Measurements from ENCODE around the gene SH3YL1. TPM values are rescaled to one million over a fixed set of nuclear protein-coding genes. Genes with fewer than 3 reads are reported as not detected.

The SH3YL1 gene
- total RNA-seq, 1 donor from 2014 or later = 27.3 TPM

GRCh38 chr2:278312-278926, 14.6 kb upstream of the SH3YL1 start:
- Mint-ChIP-seq H3K4me1 (ENCODE audit: low read depth, unreplicated experiment) (peaks cover 1% of the 10 kb centered on the region), H3K36me3 (ENCODE audit: low read depth, unreplicated experiment) (peaks cover 13% of the 10 kb centered on the region), H3K4me3 (ENCODE audit: unreplicated experiment) (no peak overlapping the region), H3K9me3 (ENCODE audit: unreplicated experiment) (no peaks in the 10 kb centered on the region), H3K27ac (ENCODE audit: unreplicated experiment) (no peak overlapping the region), H3K27me3 (ENCODE audit: low read depth, unreplicated experiment) (no peaks in the 10 kb centered on the region)
- H3K36me3 ChIP-seq (ENCODE audit: insufficient read depth, low read length) = peaks cover 45% of the 10 kb centered on the region
- no peak overlapping the region for H3K4me3 ChIP-seq (ENCODE audit: insufficient read depth, low read depth, low read length)
- no peaks in the 10 kb centered on the region for H3K4me1 ChIP-seq (ENCODE audit: insufficient read depth, low read length)
- DNase-seq (ENCODE audit: low read depth) (no peak), FAIRE-seq (no peak)
- TF ChIP-seq CTCF (IDR thresholded peaks at IDR 0.05; ENCODE audit: insufficient read depth, low read depth, low read length) = no peak
- no peak for TF ChIP-seq EZH2 (IDR thresholded peaks at IDR 0.05; ENCODE audit: insufficient read depth, low read length)
- H3K9me3 ChIP-seq (ENCODE audit: insufficient read depth, low read depth, low read length) = no peaks in the 10 kb centered on the region
- H2AFZ ChIP-seq (ENCODE audit: low read depth, low read length) = no peak overlapping the region
- H4K20me1 ChIP-seq (ENCODE audit: insufficient read depth, low read length) = peaks cover 38% of the 10 kb centered on the region
- H3K9ac ChIP-seq (ENCODE audit: low read length) = no peak overlapping the region
- no peak overlapping the region for H3K27ac ChIP-seq (ENCODE audit: low read depth, low read length)
- no peak overlapping the region for H3K4me2 ChIP-seq (ENCODE audit: low read length)
- H3K27me3 ChIP-seq (ENCODE audit: insufficient read depth, low read length) = no peaks in the 10 kb centered on the region
- H3K79me2 ChIP-seq (ENCODE audit: insufficient read depth, low read length) = peaks cover 37% of the 10 kb centered on the region

DNA sequence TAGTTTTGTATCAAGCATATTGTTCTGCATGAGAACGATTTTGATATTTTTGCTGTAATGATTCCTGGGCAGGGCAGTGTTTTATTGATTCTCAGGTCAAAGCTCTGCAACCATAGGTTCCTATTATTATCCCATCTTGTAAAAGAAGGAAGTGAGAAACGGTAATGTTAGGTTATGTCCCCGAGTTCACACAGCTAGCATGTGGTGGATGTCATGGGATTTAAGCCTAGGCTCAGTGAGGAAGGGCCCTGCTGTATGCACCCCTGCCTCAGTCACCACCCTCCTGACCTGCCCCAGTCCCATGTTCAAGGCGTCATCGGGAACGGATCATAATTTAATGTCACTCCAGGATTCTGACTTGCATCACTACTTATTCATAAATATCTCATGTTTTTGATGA, 11.6 kb upstream of the SH3YL1 start:
- H3K79me2 ChIP-seq (ENCODE audit: insufficient read depth, low read length) = peaks cover 66% of the 10 kb centered on the region
- H3K36me3 ChIP-seq (ENCODE audit: insufficient read depth, low read length) = peaks cover 44% of the 10 kb centered on the region
- Mint-ChIP-seq H3K27ac (ENCODE audit: unreplicated experiment) (no peak overlapping the region), H3K27me3 (ENCODE audit: low read depth, unreplicated experiment) (no peaks in the 10 kb centered on the region), H3K9me3 (ENCODE audit: unreplicated experiment) (no peaks in the 10 kb centered on the region), H3K4me1 (ENCODE audit: low read depth, unreplicated experiment) (no peaks in the 10 kb centered on the region), H3K4me3 (ENCODE audit: unreplicated experiment) (no peak overlapping the region), H3K36me3 (ENCODE audit: low read depth, unreplicated experiment) (peaks cover 11% of the 10 kb centered on the region)
- peaks cover 66% of the 10 kb centered on the region for H4K20me1 ChIP-seq (ENCODE audit: insufficient read depth, low read length)
- H3K4me2 ChIP-seq (ENCODE audit: low read length) = no peak overlapping the region
- TF ChIP-seq CTCF (IDR thresholded peaks at IDR 0.05; ENCODE audit: insufficient read depth, low read depth, low read length) (no peak), EZH2 (IDR thresholded peaks at IDR 0.05; ENCODE audit: insufficient read depth, low read length) (no peak)
- H3K9me3 ChIP-seq (ENCODE audit: insufficient read depth, low read depth, low read length) = no peaks in the 10 kb centered on the region
- H2AFZ ChIP-seq (ENCODE audit: low read depth, low read length) = no peak overlapping the region
- no peaks in the 10 kb centered on the region for H3K4me1 ChIP-seq (ENCODE audit: insufficient read depth, low read length)
- no peaks in the 10 kb centered on the region for H3K27me3 ChIP-seq (ENCODE audit: insufficient read depth, low read length)
- H3K27ac ChIP-seq (ENCODE audit: low read depth, low read length) = no peak overlapping the region
- FAIRE-seq (no peak), DNase-seq (ENCODE audit: low read depth) (no peak)
- H3K4me3 ChIP-seq (ENCODE audit: insufficient read depth, low read depth, low read length) = no peak overlapping the region
- H3K9ac ChIP-seq (ENCODE audit: low read length) = no peak overlapping the region

GRCh38 chr2:274503-274902, 10.7 kb upstream of the SH3YL1 start:
- H3K4me3 ChIP-seq (ENCODE audit: insufficient read depth, low read depth, low read length) = no peak overlapping the region
- peaks cover 38% of the 10 kb centered on the region for H3K36me3 ChIP-seq (ENCODE audit: insufficient read depth, low read length)

More at GRCh38 chr2:274503-274902, 10.7 kb upstream of the SH3YL1 start:
- no peak overlapping the region for H3K4me2 ChIP-seq (ENCODE audit: low read length)
- Mint-ChIP-seq H3K4me3 (ENCODE audit: unreplicated experiment) (no peak overlapping the region), H3K36me3 (ENCODE audit: low read depth, unreplicated experiment) (peaks cover 8% of the 10 kb centered on the region), H3K4me1 (ENCODE audit: low read depth, unreplicated experiment) (peaks cover 4% of the 10 kb centered on the region), H3K27ac (ENCODE audit: unreplicated experiment) (no peak overlapping the region), H3K9me3 (ENCODE audit: unreplicated experiment) (no peaks in the 10 kb centered on the region), H3K27me3 (ENCODE audit: low read depth, unreplicated experiment) (no peaks in the 10 kb centered on the region)
- no peak overlapping the region for H3K27ac ChIP-seq (ENCODE audit: low read depth, low read length)
- H3K4me1 ChIP-seq (ENCODE audit: insufficient read depth, low read length) = no peaks in the 10 kb centered on the region
- no peaks in the 10 kb centered on the region for H3K27me3 ChIP-seq (ENCODE audit: insufficient read depth, low read length)
- TF ChIP-seq EZH2 (IDR thresholded peaks at IDR 0.05; ENCODE audit: insufficient read depth, low read length) (no peak), CTCF (IDR thresholded peaks at IDR 0.05; ENCODE audit: insufficient read depth, low read depth, low read length) (no peak)
- FAIRE-seq = no peak
- peaks cover 76% of the 10 kb centered on the region for H3K79me2 ChIP-seq (ENCODE audit: insufficient read depth, low read length)
- no peak overlapping the region for H2AFZ ChIP-seq (ENCODE audit: low read depth, low read length)
- peaks cover 74% of the 10 kb centered on the region for H4K20me1 ChIP-seq (ENCODE audit: insufficient read depth, low read length)
- H3K9me3 ChIP-seq (ENCODE audit: insufficient read depth, low read depth, low read length) = no peaks in the 10 kb centered on the region
- no peak overlapping the region for H3K9ac ChIP-seq (ENCODE audit: low read length)
- DNase-seq (ENCODE audit: low read depth) = no peak
